Kidney (tissue), 14 donors: ENCODE data around the gene POLR2M. TPM values are rescaled to one million over a fixed set of nuclear protein-coding genes. Genes with fewer than 3 reads are reported as not detected.

Experiments
- DNase-seq, 5 donors: peaks; one replicate each; pipeline ENCODE4 v3.0.0-alpha.2; 2013 to 2020
- FAIRE-seq: peaks from 2 replicates; lab custom pipeline; 2012; peaks lifted over from hg19 to GRCh38; lab: Jason Lieb, UNC
- H3K27ac ChIP-seq, 2 donors: one replicate each; pipeline ENCODE4 v1.7.0; 2013; ENCODE audit warnings: low read depth in 2 of 2, low read length in 2 of 2, inconsistent platforms in 1 of 2
- H3K27me3 ChIP-seq: one replicate; pipeline ENCODE4 v1.7.1; 2013; ENCODE audit warnings: low read length, inconsistent platforms; ENCODE audit not compliant: control insufficient read depth, insufficient read depth
- H3K36me3 ChIP-seq, 3 donors: one replicate each; pipeline versions ENCODE4 v1.7.0 to v1.7.1; 2013; ENCODE audit warnings: low read length in 3 of 3, control low read depth in 1 of 3, inconsistent platforms in 1 of 3; ENCODE audit not compliant: insufficient read depth in 3 of 3, control insufficient read depth in 2 of 3
- H3K4me1 ChIP-seq, 3 donors: one replicate each; pipeline versions ENCODE4 v1.7.0 to v1.7.1; 2013; ENCODE audit warnings: low read length in 3 of 3, inconsistent platforms in 1 of 3, low read depth in 1 of 3; ENCODE audit not compliant: control insufficient read depth in 2 of 3, insufficient read depth in 2 of 3
- H3K4me3 ChIP-seq, 3 donors: one replicate each; pipeline versions ENCODE4 v1.7.0 to v1.8.1; 2013; ENCODE audit warnings: low read length in 3 of 3, control low read depth in 1 of 3, inconsistent platforms in 1 of 3
- H3K9ac ChIP-seq, 3 donors: one replicate each; pipeline versions ENCODE4 v1.7.0 to v1.7.1; 2013; ENCODE audit warnings: low read length in 3 of 3, control low read depth in 1 of 3, inconsistent platforms in 1 of 3
- H3K9me3 ChIP-seq, 3 donors: one replicate each; pipeline versions ENCODE4 v1.7.0 to v1.7.1; 2013; ENCODE audit warnings: low read length in 3 of 3, control low read depth in 1 of 3, inconsistent platforms in 1 of 3; ENCODE audit not compliant: control insufficient read depth in 2 of 3, insufficient read depth in 1 of 3
- CTCF ChIP-seq: IDR thresholded peaks from 3 replicates; pipeline ENCODE4 v1.5.1; 2012; ENCODE audit warnings: mild to moderate bottlenecking, moderate library complexity, borderline replicate concordance; ENCODE audit not compliant: insufficient read depth; ENCODE audit errors: extremely low read depth
- intact Hi-C: fragments of 100-400 bp; cut with DNase I; formaldehyde crosslinking; loops from one replicate; pipeline ENCODE4 v1.11.1; 2022
- polyA plus RNA-seq: library from polyadenylated mRNA; stranded (reverse); fragments of 350-450 nt; fragmentation: Illumina TruSeq; extraction: RNeasy Lipid Tissue Mini Kit (QIAGEN cat#74804); gene quantifications from one replicate; pipeline ENCODE4 v1.2.3, GENCODE V29; 2014; ENCODE audit warnings: low read depth, low replicate concordance; ENCODE audit not compliant: insufficient read depth
- total RNA-seq: library from RNA; stranded (reverse); fragmentation: NEBNext Ultra II Directional; extraction: Animal tissue kit (Norgen Biotek cat#: 25700); gene quantifications from one replicate; pipeline ENCODE4 v1.2.1, GENCODE V29; 2021
- donor health status: control.
- donor health status: control.
- donor health status: control.
- donor health status: control.
- donor health status: control.
- donor health status: DM: yes; HTN: yes; CAD: no.
- donor health status: Normal renal cell carcinoma (clear cell type).

The POLR2M gene
- total and polyA plus RNA-seq, 2 donors from 2014 or later: 16.5 to 77.0 TPM

- DNase-seq (peak in 4 of 5 donors; percentile 43 to 73 (median 66)), FAIRE-seq (peak; percentile 68)
- H3K9ac ChIP-seq: no peak overlapping the region
- H3K36me3 ChIP-seq: no peaks in the 10 kb centered on the region
- intact Hi-C loops: no loop called here
- no peaks in the 10 kb centered on the region for H3K9me3 ChIP-seq
- no peak overlapping the region for H3K27ac ChIP-seq
- no peaks in the 10 kb centered on the region for H3K27me3 ChIP-seq
- peak; percentile 77 for TF ChIP-seq CTCF
- no peaks in the 10 kb centered on the region for H3K4me1 ChIP-seq
- no peak overlapping the region for H3K4me3 ChIP-seq
These were observed 26.2 kb downstream of the POLR2M start for GRCh38 chr15:57732526-57733331.

- TF ChIP-seq CTCF: no peak
- no peak overlapping the region for H3K4me3 ChIP-seq
- no peaks in the 10 kb centered on the region for H3K4me1 ChIP-seq
- no peak overlapping the region for H3K27ac ChIP-seq
- no peaks in the 10 kb centered on the region for H3K27me3 ChIP-seq
- no peak for FAIRE-seq
- peak in 2 of 5 donors; percentile 72 to 90 for DNase-seq
- intact Hi-C loops: no loop called here
- no peaks in the 10 kb centered on the region for H3K36me3 ChIP-seq
- no peak overlapping the region for H3K9ac ChIP-seq
- H3K9me3 ChIP-seq: no peaks in the 10 kb centered on the region
These were observed 28.3 kb downstream of the POLR2M start for GRCh38 chr15:57734860-57735259.

- Histone ChIP-seq H3K27ac (no peak overlapping the region), H3K4me1 (no peaks in the 10 kb centered on the region), H3K4me3 (no peak overlapping the region), H3K9ac (no peak overlapping the region), H3K9me3 (no peaks in the 10 kb centered on the region), H3K36me3 (no peaks in the 10 kb centered on the region), H3K27me3 (no peaks in the 10 kb centered on the region)
- no peak for TF ChIP-seq CTCF
- no peak for FAIRE-seq
- peak in 1 of 5 donors; percentile 17 for DNase-seq
- intact Hi-C loops: no loop called here
These were observed 28.9 kb downstream of the POLR2M start for GRCh38 chr15:57735431-57735830.
